ENCODE measurements around the gene ZCCHC2.

DNA sequence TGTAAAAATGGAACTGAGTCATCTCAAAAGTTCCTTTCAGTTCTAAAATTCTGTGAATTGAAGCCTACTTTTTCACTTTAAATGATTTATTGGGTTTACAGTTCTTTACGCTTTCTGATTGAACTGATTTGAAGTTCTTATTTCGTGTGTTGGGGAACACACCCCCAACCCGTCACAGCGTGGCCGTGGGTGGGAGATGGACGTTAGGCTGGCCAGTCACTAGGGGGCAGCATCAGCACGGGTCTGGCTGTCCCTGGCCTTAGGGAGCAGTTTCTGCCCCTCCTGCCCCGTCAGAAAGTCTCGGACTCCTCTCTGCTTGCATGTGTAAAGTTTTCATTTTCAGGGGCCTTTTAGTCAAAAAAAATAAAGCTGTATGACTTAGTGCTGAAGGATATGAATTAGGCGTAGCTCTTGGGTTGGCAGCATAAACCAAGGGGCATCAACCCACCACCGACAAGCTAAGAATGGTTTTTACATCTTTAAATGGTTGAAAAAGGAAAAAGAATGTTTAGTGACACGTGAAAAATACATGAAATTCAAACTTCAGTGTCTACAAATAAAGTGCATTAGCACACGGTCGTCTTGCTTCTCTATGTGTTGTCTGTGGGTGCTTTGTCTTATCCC, 63.4 kb downstream of the ZCCHC2 start:
- TF ChIP-seq, protein P1, sequence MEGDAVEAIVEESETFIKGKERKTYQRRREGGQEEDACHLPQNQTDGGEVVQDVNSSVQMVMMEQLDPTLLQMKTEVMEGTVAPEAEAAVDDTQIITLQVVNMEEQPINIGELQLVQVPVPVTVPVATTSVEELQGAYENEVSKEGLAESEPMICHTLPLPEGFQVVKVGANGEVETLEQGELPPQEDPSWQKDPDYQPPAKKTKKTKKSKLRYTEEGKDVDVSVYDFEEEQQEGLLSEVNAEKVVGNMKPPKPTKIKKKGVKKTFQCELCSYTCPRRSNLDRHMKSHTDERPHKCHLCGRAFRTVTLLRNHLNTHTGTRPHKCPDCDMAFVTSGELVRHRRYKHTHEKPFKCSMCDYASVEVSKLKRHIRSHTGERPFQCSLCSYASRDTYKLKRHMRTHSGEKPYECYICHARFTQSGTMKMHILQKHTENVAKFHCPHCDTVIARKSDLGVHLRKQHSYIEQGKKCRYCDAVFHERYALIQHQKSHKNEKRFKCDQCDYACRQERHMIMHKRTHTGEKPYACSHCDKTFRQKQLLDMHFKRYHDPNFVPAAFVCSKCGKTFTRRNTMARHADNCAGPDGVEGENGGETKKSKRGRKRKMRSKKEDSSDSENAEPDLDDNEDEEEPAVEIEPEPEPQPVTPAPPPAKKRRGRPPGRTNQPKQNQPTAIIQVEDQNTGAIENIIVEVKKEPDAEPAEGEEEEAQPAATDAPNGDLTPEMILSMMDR (conservative IDR thresholded peaks at IDR 0.05; ENCODE audit: low read depth, low read length): peak; percentile 94
- no peak for TF ChIP-seq EZH2 (IDR thresholded peaks at IDR 0.05; ENCODE audit: borderline replicate concordance, low read depth, low read length, poor library complexity, severe bottlenecking)
